ENCODE measurements around the gene SMPD1.

Gene SMPD1

DNA sequence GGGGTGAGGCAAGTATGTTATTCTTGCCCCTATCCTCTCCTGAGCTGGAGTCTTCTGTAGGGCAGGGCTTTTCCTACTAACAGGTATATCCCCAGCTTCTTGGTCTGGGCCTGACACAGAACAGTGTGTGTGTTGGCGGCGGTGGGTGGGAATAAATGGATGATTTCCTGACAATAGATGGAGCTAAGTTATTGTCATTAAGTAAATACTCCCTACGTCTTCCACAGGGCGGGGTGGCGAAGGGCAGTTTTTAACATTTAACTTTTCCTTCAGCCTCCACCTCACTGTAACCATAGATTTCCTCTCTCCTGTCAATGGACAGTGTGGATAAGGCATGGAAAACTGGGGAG lies 11.7 kb upstream of the SMPD1 start:
- no peak for DNase-seq (ENCODE audit: extremely low spot score)
- TF ChIP-seq LEF1 (IDR thresholded peaks at IDR 0.05; ENCODE audit: borderline replicate concordance) (no peak), TARDBP (IDR thresholded peaks at IDR 0.05) (no peak)
- ChIA-PET CTCF (interaction anchor here (0.6 to 4.0 kb wide), 30 partner anchors 9 to 376 kb away, joined by 3 to 102 read pairs (median 5); partner anchors contain the start of genes ARFIP2, MRPL17, SMPD1 and TAF10), POLR2A (interaction anchor here (1.1 to 1.8 kb wide), 5 partner anchors 40 to 305 kb away, joined by 3 to 6 read pairs (median 6); partner anchors contain the start of genes APBB1 and MRPL17)

DNA sequence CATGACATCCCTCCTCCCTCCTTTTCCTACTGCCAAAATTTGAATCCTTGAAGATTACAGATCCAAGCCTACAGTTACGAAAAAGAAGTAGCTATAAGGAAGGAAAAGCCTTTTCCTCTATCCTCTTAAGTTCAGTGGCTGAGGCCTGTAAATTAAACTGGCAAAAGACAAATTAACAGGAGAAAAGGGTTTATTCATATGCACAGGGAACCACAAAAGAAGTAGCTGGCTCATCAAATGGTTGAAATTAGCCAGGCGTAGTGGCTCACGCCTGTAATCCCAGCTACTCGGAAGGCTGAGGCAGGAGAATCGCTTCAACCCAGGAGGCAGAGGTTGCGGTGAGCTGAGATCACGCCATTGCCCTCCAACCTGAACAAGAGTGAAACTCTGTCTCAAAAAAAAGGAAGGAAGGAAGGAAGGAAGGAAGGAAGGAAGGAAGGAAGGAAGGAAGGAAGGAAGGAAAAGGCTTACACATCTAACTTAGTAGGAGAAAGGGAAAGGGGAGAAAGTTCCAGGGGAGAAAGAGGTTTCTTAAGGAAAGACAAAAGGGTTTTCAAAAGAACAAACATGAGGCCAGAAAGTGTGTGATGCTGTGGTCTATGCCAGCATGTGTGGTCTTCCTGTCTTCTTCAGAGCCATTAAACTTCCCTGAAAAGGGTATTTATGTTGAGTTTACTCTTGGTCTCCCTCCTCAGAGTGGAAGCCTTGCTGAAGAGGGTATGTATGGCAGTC lies 5.1 kb upstream of the SMPD1 start:
- ChIA-PET CTCF (interaction anchor here (1.9 kb wide), 1 partner anchor 58 kb away, joined by 6 read pairs; no protein-coding TSS in a partner anchor), POLR2A (no interaction called here)
- TF ChIP-seq FOXA1 (IDR thresholded peaks at IDR 0.05) (no peak), L3MBTL2 (conservative IDR thresholded peaks at IDR 0.05) (no peak), ZNF384 (IDR thresholded peaks at IDR 0.05) (no peak), BHLHE40 (IDR thresholded peaks at IDR 0.05; ENCODE audit: borderline replicate concordance) (no peak), HDGF (IDR thresholded peaks at IDR 0.05; ENCODE audit: borderline replicate concordance) (no peak), FOXK2 (IDR thresholded peaks at IDR 0.05) (no peak), LEF1 (IDR thresholded peaks at IDR 0.05; ENCODE audit: borderline replicate concordance) (no peak), TARDBP (IDR thresholded peaks at IDR 0.05) (no peak), CTBP1 (IDR thresholded peaks at IDR 0.05; ENCODE audit: borderline replicate concordance) (no peak), FOXM1 (IDR thresholded peaks at IDR 0.05; ENCODE audit: borderline replicate concordance) (no peak), SP1 (IDR thresholded peaks at IDR 0.05) (no peak), SUZ12 (IDR thresholded peaks at IDR 0.05) (no peak), ELF4 (IDR thresholded peaks at IDR 0.05) (no peak), NFRKB (IDR thresholded peaks at IDR 0.05) (no peak), ARNT (IDR thresholded peaks at IDR 0.05) (no peak)
- TF ChIP-seq, protein P1, sequence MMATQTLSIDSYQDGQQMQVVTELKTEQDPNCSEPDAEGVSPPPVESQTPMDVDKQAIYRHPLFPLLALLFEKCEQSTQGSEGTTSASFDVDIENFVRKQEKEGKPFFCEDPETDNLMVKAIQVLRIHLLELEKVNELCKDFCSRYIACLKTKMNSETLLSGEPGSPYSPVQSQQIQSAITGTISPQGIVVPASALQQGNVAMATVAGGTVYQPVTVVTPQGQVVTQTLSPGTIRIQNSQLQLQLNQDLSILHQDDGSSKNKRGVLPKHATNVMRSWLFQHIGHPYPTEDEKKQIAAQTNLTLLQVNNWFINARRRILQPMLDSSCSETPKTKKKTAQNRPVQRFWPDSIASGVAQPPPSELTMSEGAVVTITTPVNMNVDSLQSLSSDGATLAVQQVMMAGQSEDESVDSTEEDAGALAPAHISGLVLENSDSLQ (IDR thresholded peaks at IDR 0.05) = no peak
- DNase-seq (ENCODE audit: extremely low spot score) = no peak

DNA sequence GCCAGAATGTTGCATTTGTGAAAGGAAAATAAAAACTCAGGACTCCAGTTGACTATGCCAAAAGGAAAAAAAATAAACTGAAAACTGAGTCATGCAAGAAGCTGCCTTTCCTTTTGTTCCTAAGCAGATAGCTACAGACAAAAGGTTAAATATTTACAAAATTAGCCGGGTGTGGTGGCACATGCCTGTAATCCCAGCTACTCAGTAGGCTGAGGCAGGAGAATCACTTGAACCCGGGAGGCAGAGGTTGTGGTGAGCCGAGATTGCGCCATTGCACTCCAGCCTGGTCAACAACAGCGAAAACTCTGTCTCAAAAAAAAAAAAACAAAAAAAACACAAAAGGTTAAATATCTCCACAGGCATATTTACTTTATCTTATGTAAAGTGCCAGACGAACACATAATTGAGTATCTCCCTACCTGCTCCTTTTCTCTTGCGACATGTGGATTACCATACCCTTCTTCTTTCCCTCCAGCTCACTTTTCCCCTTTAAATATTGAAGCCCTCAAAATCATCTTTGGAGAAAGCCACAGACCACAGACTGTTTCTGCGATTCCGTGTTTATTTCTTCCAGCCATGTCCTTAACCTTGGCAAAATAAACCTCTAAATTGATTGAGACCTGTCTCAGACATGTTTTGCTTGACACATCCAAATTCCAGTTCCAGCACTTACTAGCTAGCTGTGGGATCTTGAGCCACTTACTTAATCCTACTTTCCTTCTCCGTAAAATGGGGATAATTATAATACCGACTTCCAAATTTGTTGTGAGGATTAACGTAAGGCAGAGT lies 2.3 kb upstream of the SMPD1 start:
- TF ChIP-seq TARDBP (IDR thresholded peaks at IDR 0.05) (no peak), FOXK2 (IDR thresholded peaks at IDR 0.05) (no peak), FOXA1 (IDR thresholded peaks at IDR 0.05) (no peak), LEF1 (IDR thresholded peaks at IDR 0.05; ENCODE audit: borderline replicate concordance) (no peak), ARNT (IDR thresholded peaks at IDR 0.05) (no peak), ELF4 (IDR thresholded peaks at IDR 0.05) (no peak), ZNF384 (IDR thresholded peaks at IDR 0.05) (no peak), HDGF (IDR thresholded peaks at IDR 0.05; ENCODE audit: borderline replicate concordance) (no peak), SP1 (IDR thresholded peaks at IDR 0.05) (no peak), CTBP1 (IDR thresholded peaks at IDR 0.05; ENCODE audit: borderline replicate concordance) (no peak), NFRKB (IDR thresholded peaks at IDR 0.05) (no peak), FOXM1 (IDR thresholded peaks at IDR 0.05; ENCODE audit: borderline replicate concordance) (no peak)
- CTCF ChIA-PET = interaction anchor here (0.7 to 1.4 kb wide), 4 partner anchors 9 to 55 kb away, joined by 3 to 7 read pairs (median 4); no protein-coding TSS in a partner anchor
- no peak for DNase-seq (ENCODE audit: extremely low spot score)
- POLR2A ChIA-PET = interaction anchor here (1.0 to 1.8 kb wide), 2 partner anchors 9 to 31 kb away, joined by 3 to 7 read pairs; partner anchors contain the start of gene APBB1

DNA sequence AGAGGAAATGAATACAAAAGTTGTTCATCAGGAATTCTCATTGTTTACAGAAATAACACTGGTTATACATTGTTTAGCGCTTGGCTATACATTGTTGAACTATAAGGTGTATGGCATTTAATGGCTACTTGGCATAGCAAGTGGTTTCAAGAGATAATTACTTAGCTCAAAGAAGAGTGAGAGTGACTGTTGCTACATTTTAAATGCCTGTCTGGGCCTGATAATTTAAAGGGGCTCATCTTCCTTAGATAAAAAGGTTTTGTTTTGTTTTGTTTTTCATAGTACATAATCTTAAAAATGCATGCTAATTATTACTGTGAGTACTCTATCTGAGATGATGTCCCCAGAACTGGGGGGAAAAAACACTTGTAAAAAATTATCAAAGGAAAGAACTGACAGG lies 1.5 kb upstream of the SMPD1 start:
- ChIA-PET POLR2A (interaction anchor here (1.0 to 2.8 kb wide), 3 partner anchors 10 to 31 kb away, joined by 3 to 28 read pairs (median 7); partner anchors contain the start of gene APBB1), CTCF (interaction anchor here (1.2 kb wide), 1 partner anchor 26 kb away, joined by 5 read pairs; no protein-coding TSS in a partner anchor)
- DNase-seq (ENCODE audit: extremely low spot score) = no peak
- TF ChIP-seq TARDBP (IDR thresholded peaks at IDR 0.05) (no peak), ELF4 (IDR thresholded peaks at IDR 0.05) (no peak), ZNF384 (IDR thresholded peaks at IDR 0.05) (no peak)

DNA sequence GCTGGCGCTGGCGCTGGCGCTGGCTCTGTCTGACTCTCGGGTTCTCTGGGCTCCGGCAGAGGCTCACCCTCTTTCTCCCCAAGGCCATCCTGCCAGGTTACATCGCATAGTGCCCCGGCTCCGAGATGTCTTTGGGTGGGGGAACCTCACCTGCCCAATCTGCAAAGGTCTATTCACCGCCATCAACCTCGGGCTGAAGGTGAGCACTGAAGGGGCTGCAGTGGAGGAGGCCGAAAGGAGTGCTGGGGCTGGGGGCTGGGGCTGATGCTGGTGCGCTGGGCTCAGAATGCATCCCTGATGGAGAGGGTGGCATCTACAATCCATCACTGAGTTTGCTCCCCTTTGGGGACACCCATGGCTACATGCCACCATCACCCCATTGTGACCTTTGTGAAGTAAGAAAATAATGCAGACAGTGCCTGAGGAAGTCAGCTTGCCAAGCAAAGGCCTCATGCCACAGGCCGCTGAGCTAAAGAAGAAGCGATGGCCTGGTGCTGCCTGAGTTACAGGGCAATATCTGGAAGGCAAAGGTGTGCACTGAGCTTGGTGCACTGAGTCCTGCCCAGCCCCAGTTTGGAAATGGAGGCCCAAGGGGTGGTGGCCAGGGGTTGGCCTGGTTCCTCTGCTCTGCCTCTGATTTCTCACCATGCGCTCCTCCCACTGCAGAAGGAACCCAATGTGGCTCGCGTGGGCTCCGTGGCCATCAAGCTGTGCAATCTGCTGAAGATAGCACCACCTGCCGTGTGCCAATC lies 620 bp downstream of the SMPD1 start:
- no peak for DNase-seq (ENCODE audit: extremely low spot score)
- TF ChIP-seq HDGF (IDR thresholded peaks at IDR 0.05; ENCODE audit: borderline replicate concordance) (no peak), SP1 (IDR thresholded peaks at IDR 0.05) (no peak), ZNF384 (IDR thresholded peaks at IDR 0.05) (no peak), TARDBP (IDR thresholded peaks at IDR 0.05) (no peak), FOXM1 (IDR thresholded peaks at IDR 0.05; ENCODE audit: borderline replicate concordance) (no peak), CTBP1 (IDR thresholded peaks at IDR 0.05; ENCODE audit: borderline replicate concordance) (no peak), FOXA1 (IDR thresholded peaks at IDR 0.05) (no peak), FOXK2 (IDR thresholded peaks at IDR 0.05) (no peak), L3MBTL2 (conservative IDR thresholded peaks at IDR 0.05) (no peak), ARNT (IDR thresholded peaks at IDR 0.05) (no peak), LEF1 (IDR thresholded peaks at IDR 0.05; ENCODE audit: borderline replicate concordance) (no peak), ELF4 (IDR thresholded peaks at IDR 0.05) (no peak), NFRKB (IDR thresholded peaks at IDR 0.05) (no peak), SUZ12 (IDR thresholded peaks at IDR 0.05) (no peak)
- TF ChIP-seq, protein P1 (IDR thresholded peaks at IDR 0.05) = no peak
- ChIA-PET POLR2A (interaction anchor here (1.0 to 2.8 kb wide), 4 partner anchors 11 to 90 kb away, joined by 4 to 28 read pairs (median 4); partner anchors contain the start of genes APBB1, ARFIP2 and TIMM10B), CTCF (interaction anchor here (1.2 to 2.0 kb wide), 2 partner anchors 12 to 53 kb away, joined by 6 to 8 read pairs; no protein-coding TSS in a partner anchor)

Data from HEK293T (cell line).